Tibial artery (tissue), 4 donors: ENCODE measurements around the gene SERPINA9.
"Not testable (repeated sequence)": the region's sequence is repeated elsewhere in the genome, so short reads cannot be mapped to it uniquely, and the experiment has no call there.

Experiments
- DNase-seq, 2 donors: peaks; one replicate each; pipeline ENCODE4 v3.0.0-alpha.2; 2019
- H3K27ac ChIP-seq, 2 donors: fragments of 200-600 bp; sonication (generic) in 1 of 2; 1 replicate in 1 of 2; 2 replicates in 1 of 2; pipeline ENCODE4 v1.5.1; 2018 to 2019; ENCODE audit warnings: mild to moderate bottlenecking in 1 of 2
- H3K27me3 ChIP-seq, 2 donors: fragments of 200-600 bp; sonication (generic) in 1 of 2; one replicate each; pipeline versions ENCODE4 v1.5.1 to v1.6.0; 2016 to 2019
- H3K36me3 ChIP-seq, 3 donors: fragments of 200-600 bp; sonication (generic) in 2 of 3; one replicate each; pipeline ENCODE4 v1.5.1; 2016 to 2019; ENCODE audit warnings: mild to moderate bottlenecking in 2 of 3
- H3K4me1 ChIP-seq, 4 donors: fragments of 200-600 bp; sonication (generic) in 2 of 4; 1 replicate in 3 of 4; 2 replicates in 1 of 4; pipeline ENCODE4 v1.5.1; 2016 to 2019
- H3K4me3 ChIP-seq, 2 donors: fragments of 200-600 bp; sonication (generic) in 1 of 2; 1 replicate in 1 of 2; 2 replicates in 1 of 2; pipeline ENCODE4 v1.5.1; 2018 to 2019; ENCODE audit warnings: mild to moderate bottlenecking in 2 of 2
- H3K9me3 ChIP-seq, 3 donors: fragments of 200-600 bp; sonication (generic) in 1 of 3; one replicate each; pipeline ENCODE4 v1.5.1; 2016 to 2019
- intact Hi-C: fragments of 100-400 bp; cut with DNase I; formaldehyde crosslinking; loops from one replicate; pipeline ENCODE4 v1.15.0; 2023; ENCODE audit warnings: low total_unique reads
- TF ChIP-seq, protein P1 (sequence below), 2 experiments: fragments of 200-600 bp in 1 of 2; fragments of 450-650 bp in 1 of 2; IDR thresholded peaks; one replicate each; pipeline ENCODE4 v1.5.1; 2017 to 2019; ENCODE audit warnings: antibody characterized with exemption in 2 of 2, mild to moderate bottlenecking in 1 of 2, moderate library complexity in 1 of 2

SERPINA9 gene

DNA sequence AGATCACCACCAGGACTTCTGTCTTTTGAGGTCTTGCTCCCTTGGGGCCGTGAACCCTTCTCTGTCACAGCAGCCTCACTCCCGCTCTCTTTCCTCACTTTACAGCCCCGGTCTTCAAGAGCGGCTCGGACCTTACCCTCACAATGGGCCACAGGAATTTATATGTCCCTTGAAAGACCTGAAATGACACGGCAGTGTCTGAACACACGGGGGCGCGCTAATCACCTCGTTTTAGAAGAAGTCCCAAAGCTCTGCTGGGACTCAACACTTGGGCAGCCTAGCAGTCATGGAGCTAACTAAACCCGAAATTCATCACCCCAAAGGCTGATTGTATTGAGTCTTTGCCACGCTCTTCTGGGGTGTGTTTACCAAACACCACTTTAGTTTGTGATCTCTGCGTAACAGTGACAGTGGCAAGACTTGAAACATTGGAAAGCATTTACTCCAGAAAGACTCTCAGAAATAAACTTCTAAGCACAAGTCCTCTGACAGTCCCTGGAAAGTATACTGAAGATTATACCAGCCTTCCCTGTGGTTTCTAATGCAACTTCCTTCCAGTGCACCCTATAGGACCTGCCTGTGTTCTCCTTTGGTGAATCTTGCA, 52.4 kb downstream of the SERPINA9 start:
- TF ChIP-seq, protein P1, sequence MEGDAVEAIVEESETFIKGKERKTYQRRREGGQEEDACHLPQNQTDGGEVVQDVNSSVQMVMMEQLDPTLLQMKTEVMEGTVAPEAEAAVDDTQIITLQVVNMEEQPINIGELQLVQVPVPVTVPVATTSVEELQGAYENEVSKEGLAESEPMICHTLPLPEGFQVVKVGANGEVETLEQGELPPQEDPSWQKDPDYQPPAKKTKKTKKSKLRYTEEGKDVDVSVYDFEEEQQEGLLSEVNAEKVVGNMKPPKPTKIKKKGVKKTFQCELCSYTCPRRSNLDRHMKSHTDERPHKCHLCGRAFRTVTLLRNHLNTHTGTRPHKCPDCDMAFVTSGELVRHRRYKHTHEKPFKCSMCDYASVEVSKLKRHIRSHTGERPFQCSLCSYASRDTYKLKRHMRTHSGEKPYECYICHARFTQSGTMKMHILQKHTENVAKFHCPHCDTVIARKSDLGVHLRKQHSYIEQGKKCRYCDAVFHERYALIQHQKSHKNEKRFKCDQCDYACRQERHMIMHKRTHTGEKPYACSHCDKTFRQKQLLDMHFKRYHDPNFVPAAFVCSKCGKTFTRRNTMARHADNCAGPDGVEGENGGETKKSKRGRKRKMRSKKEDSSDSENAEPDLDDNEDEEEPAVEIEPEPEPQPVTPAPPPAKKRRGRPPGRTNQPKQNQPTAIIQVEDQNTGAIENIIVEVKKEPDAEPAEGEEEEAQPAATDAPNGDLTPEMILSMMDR (IDR thresholded peaks at IDR 0.05): peak; percentile 36 to 41

DNA sequence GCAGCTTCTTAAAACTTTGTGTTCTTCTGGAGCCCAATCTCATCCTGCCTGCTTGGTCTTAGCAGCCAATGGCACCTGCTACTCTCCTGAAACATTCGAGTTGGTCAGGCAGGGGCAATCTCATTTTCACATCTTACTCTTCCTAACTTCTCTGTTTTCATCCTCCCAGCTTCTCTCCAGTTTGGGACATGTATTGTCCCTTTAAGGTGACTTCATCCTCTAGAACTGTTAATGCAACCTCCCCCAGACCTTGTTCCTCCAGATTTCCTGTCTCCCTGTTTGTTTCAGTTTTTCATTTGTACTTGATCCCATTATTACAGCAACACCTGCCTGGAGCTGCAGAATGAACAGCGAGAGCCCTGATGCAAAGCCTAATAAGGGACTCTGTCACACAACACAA, 54.7 kb downstream of the SERPINA9 start:
- intact Hi-C loops: no loop called here
- TF ChIP-seq, protein P1 (IDR thresholded peaks at IDR 0.05): no peak
- H3K27me3 ChIP-seq: no peaks in the 10 kb centered on the region

More for the DNA sequence above, 52.4 kb downstream of the SERPINA9 start:
- no peaks in the 10 kb centered on the region for H3K36me3 ChIP-seq
- DNase-seq: peak; percentile 58 to 73
- H3K27me3 ChIP-seq: no peaks in the 10 kb centered on the region
- no peaks in the 10 kb centered on the region for H3K4me1 ChIP-seq
- no peak overlapping the region for H3K4me3 ChIP-seq
- H3K27ac ChIP-seq: no peak overlapping the region
- intact Hi-C loops: no loop called here
- H3K9me3 ChIP-seq: no peaks in the 10 kb centered on the region

GRCh38 chr14:94417497-94418205, 58.3 kb downstream of the SERPINA9 start:
- H3K4me3 ChIP-seq, H3K27ac ChIP-seq, H3K36me3 ChIP-seq, H3K27me3 ChIP-seq, H3K9me3 ChIP-seq, DNase-seq, H3K4me1 ChIP-seq, intact Hi-C loops: not testable (repeated sequence)

More for the DNA sequence above, 54.7 kb downstream of the SERPINA9 start:
- Histone ChIP-seq H3K36me3 (no peaks in the 10 kb centered on the region), H3K9me3 (no peaks in the 10 kb centered on the region), H3K4me1 (no peaks in the 10 kb centered on the region), H3K27ac (no peak overlapping the region), H3K4me3 (no peak overlapping the region)
- no peak for DNase-seq
